CD4-positive, alpha-beta T cell treated with Interleukin-6 for 4 hours (primary cell): Measurements from ENCODE around the gene ATP8B1.
"Not testable (repeated sequence)": the region's sequence is repeated elsewhere in the genome, so short reads cannot be mapped to it uniquely, and the experiment has no call there.

Experiments used
- DNase-seq: peaks from one replicate; pipeline ENCODE4 v3.0.0-alpha.2; 2020; ENCODE audit warnings: mixed read lengths

The ATP8B1 gene

GRCh38 chr18:57655740-57656139 is 147.4 kb downstream of the ATP8B1 start:
- DNase-seq: no peak

GRCh38 chr18:57651914-57652313 is 151.2 kb downstream of the ATP8B1 start:
- no peak for DNase-seq

- DNase-seq: no peak
Observed at GRCh38 chr18:57649556-57650500, 153.3 kb downstream of the ATP8B1 start.

GRCh38 chr18:57648414-57648813 is 154.7 kb downstream of the ATP8B1 start:
- DNase-seq: no peak

- DNase-seq: no peak
Observed at GRCh38 chr18:57644540-57644939, 158.6 kb downstream of the ATP8B1 start.

- not testable (repeated sequence) for DNase-seq
Observed at GRCh38 chr18:57643726-57644125, 159.4 kb downstream of the ATP8B1 start.

GRCh38 chr18:57642462-57642861 is 160.7 kb downstream of the ATP8B1 start:
- DNase-seq: not testable (repeated sequence)

GRCh38 chr18:57640749-57641148 is 162.4 kb downstream of the ATP8B1 start:
- DNase-seq: no peak

- DNase-seq: no peak
Observed at GRCh38 chr18:57640236-57640635, 162.9 kb downstream of the ATP8B1 start.

- no peak for DNase-seq
Observed at GRCh38 chr18:57635003-57635822, 167.9 kb downstream of the ATP8B1 start.

- no peak for DNase-seq
Observed at GRCh38 chr18:57631697-57632096, 171.4 kb downstream of the ATP8B1 start.

- DNase-seq: no peak
Observed at GRCh38 chr18:57630754-57631595, 172.1 kb downstream of the ATP8B1 start.

- DNase-seq: peak; percentile 95
Observed at GRCh38 chr18:57630002-57630753, 172.9 kb downstream of the ATP8B1 start.

- no peak for DNase-seq
Observed at GRCh38 chr18:57629422-57629821, 173.7 kb downstream of the ATP8B1 start.

- no peak for DNase-seq
Observed at GRCh38 chr18:57627488-57627887, 175.6 kb downstream of the ATP8B1 start.

- no peak for DNase-seq
Observed at GRCh38 chr18:57624988-57625387, 178.1 kb downstream of the ATP8B1 start.

- no peak for DNase-seq
Observed at GRCh38 chr18:57621246-57621604, 181.9 kb downstream of the ATP8B1 start.

- DNase-seq: no peak
Observed at GRCh38 chr18:57619876-57620275, 183.2 kb downstream of the ATP8B1 start.

GRCh38 chr18:57618910-57619309 is 184.2 kb downstream of the ATP8B1 start:
- DNase-seq: no peak

- no peak for DNase-seq
Observed at GRCh38 chr18:57603871-57604270, 199.2 kb downstream of the ATP8B1 start.
